Right renal cortex interstitium (tissue), 3 donors: ENCODE data around the gene ELL3. TPM values are rescaled to one million over a fixed set of nuclear protein-coding genes. Genes with fewer than 3 reads are reported as not detected.
"Not testable (repeated sequence)": the region's sequence is repeated elsewhere in the genome, so short reads cannot be mapped to it uniquely, and the experiment has no call there.

Experiments used
- DNase-seq, 3 donors: peaks; one replicate each; pipeline ENCODE4 v3.0.0-alpha.2; 2013; ENCODE audit warnings: low read depth in 3 of 3, low spot score in 2 of 3
- polyA plus RNA-seq, 3 donors: library from polyadenylated mRNA; unstranded; fragments of 120-200 nt; gene quantifications; one replicate each; pipeline ENCODE4 v1.2.1, GENCODE V29; 2013; ENCODE audit not compliant: insufficient read length in 3 of 3

ELL3 gene
- polyA plus RNA-seq, 3 donors = 3.9 to 4.6 (median 4.1) TPM

GRCh38 chr15:43728053-43728725, 48.6 kb downstream of the ELL3 start:
- not testable (repeated sequence) for DNase-seq

GRCh38 chr15:43726306-43726705, 50.5 kb downstream of the ELL3 start:
- not testable (repeated sequence) for DNase-seq

DNA sequence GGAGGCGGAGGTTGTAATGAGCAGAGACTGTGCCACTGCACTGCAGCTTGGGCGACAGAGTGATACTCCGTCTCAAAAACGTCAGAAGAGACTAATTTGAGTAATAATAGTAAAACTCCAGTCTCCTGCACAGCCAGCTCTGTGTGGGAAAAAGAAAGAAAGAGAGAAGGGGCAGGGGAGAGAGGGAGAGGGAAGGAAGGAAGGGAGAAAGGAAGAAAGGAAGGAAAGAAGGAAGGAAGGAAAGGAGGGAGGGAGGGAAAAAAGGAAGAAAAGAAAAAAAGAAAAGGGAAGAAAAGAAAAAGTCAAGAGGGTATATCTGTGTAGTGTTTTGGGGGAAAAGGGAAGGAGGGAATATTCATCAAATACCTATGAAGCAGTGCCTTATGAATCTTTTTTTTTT, 53.6 kb downstream of the ELL3 start:
- DNase-seq = no peak

Other genes with a start within 250 kb of the ELL3 start
- 10 to 100 TPM; 18.6 to 23.0 (median 22.3) TPM for gene PPIP5K1, start 186.8 kb downstream of the ELL3 start, polyA plus RNA-seq
- 1 to 10 TPM; 1.6 to 4.0 (median 2.6) TPM for gene CKMT1B, start 182.9 kb downstream of the ELL3 start, polyA plus RNA-seq
- gene STRC, start 158.2 kb downstream of the ELL3 start, polyA plus RNA-seq = under 1 TPM; 0.28 to 0.59 (median 0.47) TPM
- gene CATSPER2, start 128.1 kb downstream of the ELL3 start, polyA plus RNA-seq = 1 to 10 TPM; 1.5 to 4.0 (median 3.6) TPM
- 1 to 10 TPM; 1.0 to 3.8 (median 1.9) TPM for gene CKMT1A, start 83.1 kb downstream of the ELL3 start, polyA plus RNA-seq
- gene PDIA3, start 30.5 kb downstream of the ELL3 start, polyA plus RNA-seq = 100 to 1,000 TPM; 624 to 664 (median 661) TPM
- 100 to 1,000 TPM; 559 to 719 (median 653) TPM for gene SERF2, start 15.4 kb upstream of the ELL3 start, polyA plus RNA-seq
- gene SERINC4, start 23.3 kb upstream of the ELL3 start, polyA plus RNA-seq = under 1 TPM in 1 of 3 donors, not detected in 2; 0.23 TPM
- gene HYPK, start 23.6 kb upstream of the ELL3 start, polyA plus RNA-seq = 10 to 100 TPM; 13.5 to 17.2 (median 16.9) TPM
- gene MFAP1, start 47.7 kb upstream of the ELL3 start, polyA plus RNA-seq = 10 to 100 TPM; 74.1 to 81.8 (median 75.2) TPM
- gene WDR76, start 50.0 kb upstream of the ELL3 start, polyA plus RNA-seq = 10 to 100 TPM; 13.3 to 19.4 (median 16.8) TPM